ENCODE measurements around the gene PAPSS1.
A peak's percentile ranks its signal among the peaks of the same experiment; 100 is the strongest.
"Not testable (repeated sequence)": the region's sequence is repeated elsewhere in the genome, so short reads cannot be mapped to it uniquely, and the experiment has no call there.

The PAPSS1 gene

GRCh38 chr4:107669068-107669467 lies 51.0 kb downstream of the PAPSS1 start:
- in situ Hi-C loops (cut with HindIII; ENCODE audit: low sequenced_read_pairs): no loop called here
- H3K4me3 ChIP-seq (ENCODE audit: low read depth, low read length): no peak overlapping the region
- DNase-seq (ENCODE audit: low read depth, low spot score): no peak
- TF ChIP-seq CTCF (IDR thresholded peaks at IDR 0.05; ENCODE audit: low read depth, low read length): no peak

- peak; percentile 61 for DNase-seq (ENCODE audit: low read depth, low spot score)
- in situ Hi-C loops (cut with HindIII; ENCODE audit: low sequenced_read_pairs): no loop called here
- peak; percentile 29 for TF ChIP-seq CTCF (IDR thresholded peaks at IDR 0.05; ENCODE audit: low read depth, low read length)
- no peak overlapping the region for H3K4me3 ChIP-seq (ENCODE audit: low read depth, low read length)
Observed at GRCh38 chr4:107666134-107666533, 53.9 kb downstream of the PAPSS1 start.

GRCh38 chr4:107665001-107665400 lies 55.0 kb downstream of the PAPSS1 start:
- peak; percentile 25 for DNase-seq (ENCODE audit: low read depth, low spot score)
- in situ Hi-C loops (cut with HindIII; ENCODE audit: low sequenced_read_pairs): no loop called here
- H3K4me3 ChIP-seq (ENCODE audit: low read depth, low read length): no peak overlapping the region
- no peak for TF ChIP-seq CTCF (IDR thresholded peaks at IDR 0.05; ENCODE audit: low read depth, low read length)

DNA sequence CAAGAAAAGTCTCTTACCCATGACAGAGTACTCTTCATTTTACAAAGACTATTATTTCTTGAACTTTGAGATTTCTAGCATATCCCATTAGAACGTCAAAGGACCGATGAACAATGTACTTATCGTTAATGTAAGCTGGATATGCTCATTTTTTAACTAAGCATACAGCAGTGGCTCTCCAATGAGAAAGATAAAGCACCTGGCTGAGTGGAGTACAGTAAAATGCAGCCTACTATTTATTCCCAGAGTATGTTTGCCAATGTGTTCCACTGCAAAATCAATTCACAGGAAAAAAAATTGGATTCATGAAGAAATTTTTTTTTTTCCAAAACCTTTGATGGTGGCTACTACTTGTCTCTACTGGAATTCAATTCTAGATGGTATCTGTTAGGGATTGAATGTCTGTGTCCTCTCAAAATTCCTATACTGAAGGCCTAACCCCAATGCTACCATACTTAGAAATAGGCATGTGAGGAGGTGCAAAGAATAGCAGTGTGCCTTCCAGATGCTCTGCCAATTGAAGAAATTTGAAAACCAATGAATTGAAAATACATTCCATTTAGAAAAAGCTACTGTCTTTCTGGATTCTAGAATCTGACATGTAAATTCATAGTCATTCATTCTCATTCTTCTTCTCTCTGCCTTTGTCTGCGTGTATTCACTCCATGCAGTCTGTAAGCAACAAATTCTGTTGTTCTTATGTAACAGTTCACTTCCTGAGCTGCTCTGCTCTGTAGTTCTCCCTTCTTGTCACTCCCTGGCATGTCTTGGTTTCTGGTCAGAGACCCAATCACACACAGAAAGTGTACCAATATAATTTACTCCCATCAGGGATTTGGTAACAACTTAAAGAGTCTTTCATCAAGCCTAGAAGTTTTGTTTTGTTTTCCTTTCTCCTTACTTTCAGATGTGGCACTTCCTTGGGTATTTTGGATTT lies 61.4 kb downstream of the PAPSS1 start:
- DNase-seq (ENCODE audit: low read depth, low spot score): no peak
- in situ Hi-C loops (cut with HindIII; ENCODE audit: low sequenced_read_pairs): no loop called here
- no peak for TF ChIP-seq CTCF (IDR thresholded peaks at IDR 0.05; ENCODE audit: low read depth, low read length)
- no peak overlapping the region for H3K4me3 ChIP-seq (ENCODE audit: low read depth, low read length)

- in situ Hi-C loops (cut with HindIII; ENCODE audit: low sequenced_read_pairs): no loop called here
- no peak overlapping the region for H3K4me3 ChIP-seq (ENCODE audit: low read depth, low read length)
- TF ChIP-seq CTCF (IDR thresholded peaks at IDR 0.05; ENCODE audit: low read depth, low read length): no peak
- no peak for DNase-seq (ENCODE audit: low read depth, low spot score)
Observed at GRCh38 chr4:107655289-107655688, 64.7 kb downstream of the PAPSS1 start.

DNA sequence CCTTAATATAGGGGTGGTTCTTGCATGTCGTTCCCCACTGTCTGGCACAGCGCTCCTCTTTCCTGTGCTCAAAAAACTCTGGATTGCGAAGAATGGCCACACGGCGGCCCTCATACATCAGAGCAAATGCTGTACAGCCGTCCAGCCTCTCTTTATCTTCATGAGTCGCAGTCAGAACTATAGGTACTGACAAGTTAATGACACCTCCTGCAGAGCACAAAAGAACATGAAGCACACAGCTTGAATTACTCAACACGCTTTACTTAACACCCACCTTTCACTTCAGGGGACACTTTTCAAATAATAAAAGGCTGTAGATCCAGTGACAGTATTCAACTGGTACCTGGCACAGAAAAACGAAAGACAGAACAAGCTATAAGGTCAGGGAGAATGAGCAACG lies 65.3 kb downstream of the PAPSS1 start:
- in situ Hi-C loops (cut with HindIII; ENCODE audit: low sequenced_read_pairs): no loop called here
- DNase-seq (ENCODE audit: low read depth, low spot score): peak; percentile 37
- H3K4me3 ChIP-seq (ENCODE audit: low read depth, low read length): no peak overlapping the region
- peak; percentile 45 for TF ChIP-seq CTCF (IDR thresholded peaks at IDR 0.05; ENCODE audit: low read depth, low read length)

DNA sequence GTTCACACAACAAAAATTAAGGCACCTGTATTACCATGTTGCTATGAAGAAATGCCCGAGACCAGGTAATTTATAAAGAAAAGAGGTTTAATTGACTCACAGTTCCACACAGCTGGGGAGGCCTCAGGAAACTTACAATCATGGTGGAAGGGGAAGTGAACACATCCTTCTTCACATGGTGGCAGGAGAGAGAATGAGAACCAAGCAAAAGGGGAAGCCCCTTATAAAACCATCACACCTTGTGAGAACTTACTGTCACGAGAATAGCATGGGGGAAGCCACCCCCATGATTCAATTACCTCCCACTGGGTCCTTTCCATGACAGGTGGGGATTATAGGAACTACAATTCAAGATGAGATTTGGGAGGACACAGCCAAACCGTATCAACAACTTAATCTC lies 68.6 kb downstream of the PAPSS1 start:
- H3K4me3 ChIP-seq (ENCODE audit: low read depth, low read length); in situ Hi-C loops (cut with HindIII; ENCODE audit: low sequenced_read_pairs); DNase-seq (ENCODE audit: low read depth, low spot score): not testable (repeated sequence)

Measured in astrocyte of the spinal cord (primary cell).